NCI-H1092 (cell line): ENCODE results near the gene TMEFF2.
"Not testable (repeated sequence)": the region's sequence is repeated elsewhere in the genome, so short reads cannot be mapped to it uniquely, and the experiment has no call there.

Experiments
- DNase-seq: peaks from one replicate; lab custom pipeline; 2025; lab: John Stamatoyannopoulos, UW

TMEFF2 gene

GRCh38 chr2:191931329-191931728, 263.4 kb downstream of the TMEFF2 start:
- no peak for DNase-seq

- DNase-seq: no peak
Measured at GRCh38 chr2:191930205-191930604, 264.5 kb downstream of the TMEFF2 start.

- DNase-seq: no peak
Measured at GRCh38 chr2:191929288-191929687, 265.4 kb downstream of the TMEFF2 start.

- DNase-seq: peak; percentile 43
Measured at GRCh38 chr2:191927991-191928390, 266.7 kb downstream of the TMEFF2 start.

- DNase-seq: peak; percentile 33
Measured at GRCh38 chr2:191927319-191927867, 267.3 kb downstream of the TMEFF2 start.

DNA sequence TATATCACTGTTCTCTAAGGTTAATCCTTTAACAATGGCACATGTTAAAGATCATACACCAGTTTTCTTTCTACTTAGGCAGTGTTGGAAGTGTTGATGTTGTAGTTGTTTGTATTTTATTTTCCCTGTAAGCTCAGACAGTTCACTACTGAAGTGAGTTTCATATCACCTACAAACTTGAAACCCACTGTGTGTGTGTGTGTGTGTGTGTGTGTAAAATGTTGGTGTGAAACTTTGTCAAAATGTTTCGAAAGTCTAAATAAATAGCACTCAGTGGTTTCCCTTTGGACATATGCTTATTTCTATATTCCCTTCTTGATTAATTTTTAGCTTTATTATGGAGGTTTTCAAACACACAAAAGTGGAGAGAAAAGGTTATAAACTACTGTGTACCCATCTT, 268.1 kb downstream of the TMEFF2 start:
- DNase-seq: no peak

DNA sequence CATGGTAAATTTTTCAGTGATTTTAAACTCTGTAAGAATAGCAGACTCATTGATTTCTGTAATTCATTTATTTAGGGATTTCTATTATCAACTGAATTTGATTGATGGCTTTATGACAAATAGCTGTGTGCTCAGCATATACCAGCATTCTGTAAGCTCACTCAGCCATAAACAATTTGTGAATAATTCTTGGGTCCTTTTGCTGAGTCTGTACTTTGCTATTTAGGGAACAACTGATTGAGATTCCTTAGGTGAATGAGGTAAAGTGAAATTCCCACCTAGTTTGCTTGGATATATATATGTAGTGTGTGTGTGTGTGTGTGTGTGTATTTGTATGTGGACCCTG, 271.1 kb downstream of the TMEFF2 start:
- no peak for DNase-seq

DNA sequence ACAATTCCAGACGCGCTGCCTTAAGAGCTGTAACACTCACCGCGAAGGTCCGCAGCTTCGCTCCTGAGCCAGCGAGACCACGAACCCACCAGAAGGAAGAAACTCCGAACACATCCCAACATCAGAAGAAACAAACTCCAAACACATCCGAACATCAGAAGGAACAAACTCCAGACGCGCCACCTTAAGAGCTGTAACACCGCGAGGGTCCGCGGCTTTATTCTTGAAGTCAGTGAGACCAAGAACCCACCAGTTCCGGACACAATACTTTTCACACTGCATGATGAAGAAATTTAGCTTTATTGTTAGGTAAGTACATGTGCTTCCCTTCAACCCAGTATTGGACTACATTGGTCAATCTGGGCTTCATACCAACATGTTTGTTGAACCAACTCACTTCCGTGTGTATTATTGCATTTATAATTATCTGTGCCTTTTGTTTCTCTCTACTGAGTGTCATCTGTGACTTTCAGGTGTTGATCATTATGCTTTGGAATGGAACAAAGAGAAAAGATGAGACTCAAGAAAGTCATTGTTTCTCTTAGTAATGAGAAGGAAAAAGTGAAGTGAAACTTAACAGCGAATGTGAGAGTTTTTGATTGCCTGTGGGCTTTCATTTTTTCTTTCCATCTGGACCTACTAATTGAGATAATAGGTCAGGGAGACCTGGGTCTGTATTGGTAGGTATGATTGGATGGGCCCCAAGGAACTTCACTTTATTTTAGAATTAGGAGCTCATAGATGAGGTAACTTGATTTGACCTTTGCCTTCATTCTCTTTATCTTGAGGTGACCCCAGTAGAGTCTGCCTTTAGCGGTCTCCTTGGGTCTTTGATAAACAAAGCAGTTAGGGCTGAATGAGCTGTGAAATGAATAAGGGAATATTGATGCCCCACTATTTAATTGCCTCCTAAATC, 271.7 kb downstream of the TMEFF2 start:
- DNase-seq: no peak

DNA sequence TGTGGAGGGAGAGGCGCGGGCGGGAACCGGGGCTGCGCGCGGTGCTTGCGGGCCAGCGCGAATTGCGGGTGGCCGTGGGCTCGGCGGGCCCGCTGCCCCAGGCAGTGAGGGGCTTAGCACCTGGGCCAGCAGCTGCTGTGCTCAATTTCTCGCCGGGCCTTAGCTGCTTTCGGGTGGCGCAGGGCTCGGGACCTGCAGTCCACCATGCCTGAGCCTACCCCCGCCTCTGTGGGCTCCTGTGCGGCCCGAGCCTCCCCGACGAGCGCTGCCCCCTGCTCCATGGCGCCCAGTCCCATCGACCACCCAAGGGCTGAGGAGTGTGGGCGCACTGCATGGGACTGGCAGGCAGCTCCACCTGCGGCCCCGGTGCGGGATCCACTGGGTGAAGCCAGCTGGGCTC, 273.1 kb downstream of the TMEFF2 start:
- not testable (repeated sequence) for DNase-seq

DNA sequence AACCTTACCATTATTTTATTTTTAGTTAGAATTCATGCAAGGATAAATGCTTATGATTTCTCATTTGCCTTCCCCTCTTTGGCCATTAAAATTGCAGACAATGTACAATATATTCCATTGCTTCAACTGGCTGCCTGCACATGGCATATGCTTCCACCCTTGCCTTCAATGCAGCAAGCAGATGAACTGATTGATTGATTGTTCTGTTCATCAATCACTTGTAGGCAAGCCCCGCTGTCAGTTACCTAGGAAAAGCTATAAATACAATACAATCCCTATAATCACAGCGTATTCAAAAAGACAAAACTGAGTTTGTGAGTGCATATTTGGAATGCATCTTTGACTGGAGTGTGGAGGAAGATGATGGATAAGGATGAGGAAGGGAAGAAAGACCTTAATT, 274.2 kb downstream of the TMEFF2 start:
- no peak for DNase-seq

DNA sequence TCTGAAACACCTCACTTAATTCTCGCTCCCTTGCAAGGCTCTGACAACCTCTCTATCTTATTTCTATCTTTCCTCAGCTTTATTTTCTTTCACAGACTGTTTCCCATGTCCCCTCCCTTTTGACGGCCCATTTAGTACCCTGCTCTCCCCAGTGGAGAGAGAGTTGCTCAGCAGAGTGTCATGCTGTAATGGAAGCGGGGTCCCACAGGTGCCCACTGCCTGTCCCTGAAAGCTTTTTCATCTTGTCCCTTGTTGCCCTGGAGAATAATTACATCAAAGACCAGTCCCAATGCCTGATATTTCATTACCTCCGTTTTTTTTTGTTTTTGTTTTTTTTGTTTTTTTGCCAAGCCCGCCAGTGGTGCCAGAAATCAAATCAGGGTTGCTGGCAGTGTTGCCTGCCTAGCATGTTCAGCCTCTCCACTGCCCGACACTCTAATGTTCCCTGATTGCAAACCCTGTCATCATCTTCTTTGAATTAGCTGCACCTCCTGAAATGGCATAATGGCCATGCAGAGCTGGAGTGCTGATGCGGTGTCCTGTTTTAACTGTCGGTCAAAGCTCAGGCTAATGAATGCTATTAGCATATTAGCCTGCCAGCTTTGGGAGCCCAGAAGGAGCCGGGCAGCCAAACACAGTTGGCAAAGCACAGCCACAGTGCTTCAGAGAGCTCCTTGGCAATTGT, 276.6 kb downstream of the TMEFF2 start:
- peak; percentile 38 for DNase-seq

GRCh38 chr2:191917430-191917881, 277.3 kb downstream of the TMEFF2 start:
- no peak for DNase-seq

DNA sequence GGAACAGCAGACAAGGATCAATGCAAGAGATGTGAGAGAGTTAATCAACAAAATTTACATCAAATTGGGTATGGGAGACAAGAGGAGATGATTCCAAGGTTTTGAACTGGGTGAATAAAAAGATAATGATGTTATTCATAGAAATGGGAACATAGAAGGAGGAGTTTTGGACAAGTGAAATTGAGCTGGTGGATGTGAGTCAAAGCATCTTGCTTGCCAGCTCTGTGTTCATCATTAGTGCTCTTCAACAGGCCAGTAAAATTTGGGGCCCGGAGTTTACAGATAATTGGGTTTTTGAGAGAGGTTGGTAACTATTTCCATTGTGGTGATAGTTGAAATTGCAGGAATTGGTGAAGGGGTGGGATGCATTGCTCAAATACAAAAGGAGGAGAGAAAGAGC, 277.9 kb downstream of the TMEFF2 start:
- no peak for DNase-seq

- DNase-seq: no peak
Measured at GRCh38 chr2:191915750-191916149, 279.0 kb downstream of the TMEFF2 start.

DNA sequence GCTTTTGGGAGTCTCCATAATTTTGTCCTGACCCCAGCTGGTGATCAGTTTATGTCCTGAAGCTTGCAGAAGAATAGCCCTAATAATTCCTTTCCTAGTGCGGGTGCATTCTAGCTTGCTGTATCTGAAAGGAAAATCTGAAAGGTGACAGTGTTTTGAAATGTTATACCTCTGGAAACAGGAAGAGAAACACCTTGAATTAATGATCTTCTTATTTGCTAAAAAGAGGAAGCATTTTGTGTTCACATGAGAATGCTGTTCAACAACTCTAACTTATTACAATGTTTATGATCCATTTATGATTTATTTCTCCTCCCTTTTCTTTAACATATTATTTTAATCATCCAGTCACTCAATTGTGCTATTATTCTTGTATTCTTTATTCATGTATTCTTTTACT, 280.9 kb downstream of the TMEFF2 start:
- DNase-seq: no peak

GRCh38 chr2:191912764-191913163, 282.0 kb downstream of the TMEFF2 start:
- DNase-seq: no peak

DNA sequence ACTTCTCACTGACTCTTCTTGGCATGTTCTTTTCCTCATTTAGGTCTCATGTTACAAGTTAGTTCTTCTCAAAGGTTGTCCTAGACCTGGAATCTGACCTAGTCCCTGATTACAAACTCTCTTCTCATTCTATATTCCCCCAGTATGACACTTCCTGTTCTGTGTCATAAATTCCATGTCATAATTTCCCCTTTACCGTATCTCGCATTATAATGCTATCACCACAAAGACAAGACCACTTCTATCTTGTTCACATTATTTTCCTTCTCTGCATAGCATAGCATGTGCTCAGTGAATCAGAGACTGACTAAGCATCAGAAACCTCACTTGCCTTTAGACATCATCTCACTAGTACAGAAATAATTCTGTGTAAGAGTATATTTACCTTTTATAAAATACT, 284.2 kb downstream of the TMEFF2 start:
- no peak for DNase-seq

- DNase-seq: no peak
Measured at GRCh38 chr2:191908874-191909273, 285.9 kb downstream of the TMEFF2 start.

DNA sequence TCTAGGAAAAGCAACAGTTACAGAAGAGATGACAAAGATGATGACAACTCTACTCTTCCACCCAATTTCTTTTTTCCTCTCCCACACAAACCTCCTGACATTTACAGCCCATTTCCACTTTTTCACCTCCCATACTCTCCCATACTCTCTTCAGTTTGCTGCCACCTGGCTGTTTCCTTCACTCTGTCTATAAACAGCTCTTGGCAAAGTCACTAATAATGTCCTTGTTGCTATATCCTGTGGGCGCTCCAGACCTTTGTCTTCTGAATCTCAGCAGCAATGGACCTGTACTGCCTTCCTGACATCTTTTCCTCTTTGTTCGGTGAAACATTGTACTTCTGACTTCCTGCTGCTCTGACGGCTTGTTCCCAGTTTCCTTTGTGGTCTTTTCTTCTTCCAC, 287.2 kb downstream of the TMEFF2 start:
- DNase-seq: no peak

- DNase-seq: no peak
Measured at GRCh38 chr2:191907091-191907490, 287.6 kb downstream of the TMEFF2 start.

- DNase-seq: no peak
Measured at GRCh38 chr2:191905336-191905735, 289.4 kb downstream of the TMEFF2 start.

DNA sequence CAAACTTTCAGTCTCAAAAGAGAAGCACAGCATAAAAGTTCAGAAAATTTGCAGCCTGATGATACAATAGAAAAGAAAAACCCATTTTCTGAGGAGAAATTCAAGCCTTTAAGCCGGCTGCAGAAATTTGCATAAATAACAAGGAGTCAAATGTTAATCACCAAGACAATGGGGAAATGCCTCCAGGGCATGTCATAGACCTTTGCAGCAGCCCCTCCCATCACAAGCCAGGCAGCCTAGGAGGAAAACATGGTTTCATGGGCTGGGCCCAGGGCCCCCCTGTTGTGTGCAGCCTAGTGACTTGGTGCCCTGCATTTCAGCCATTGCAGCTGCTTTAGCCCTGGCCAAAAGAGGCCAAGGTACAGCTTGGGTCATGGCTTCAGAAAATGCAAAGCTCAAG, 293.7 kb downstream of the TMEFF2 start:
- no peak for DNase-seq

DNA sequence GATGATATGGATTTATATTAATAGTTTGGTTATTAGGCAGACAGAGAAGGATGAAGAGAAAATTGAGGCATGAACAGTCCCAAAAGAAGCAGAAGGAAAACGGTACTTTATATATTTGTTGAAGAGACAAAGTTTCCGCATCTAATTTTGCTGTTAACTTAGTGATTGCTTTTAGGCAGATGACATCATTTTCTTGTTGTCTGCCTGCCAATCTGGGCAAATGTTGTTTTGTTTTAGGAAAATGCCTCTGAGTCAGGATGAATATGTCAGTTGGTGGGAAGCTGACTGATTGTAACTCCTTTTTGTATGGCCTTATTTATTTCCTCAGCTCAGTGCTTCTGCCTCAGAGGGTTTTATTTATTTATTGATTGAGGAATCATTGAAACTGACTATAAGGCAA, 295.3 kb downstream of the TMEFF2 start:
- no peak for DNase-seq
